WTC11 (cell line): Measurements from ENCODE around the gene MRGPRF. TPM values are rescaled to one million over a fixed set of nuclear protein-coding genes. Genes with fewer than 3 reads are reported as not detected.

Experiments
- ATAC-seq: fragments of 200-7000 bp; cut with Tn5 transposase; 2 replicates; pipeline ENCODE4 v1.10.0; 2021; ENCODE audit warnings: mild to moderate bottlenecking, moderate library complexity
- CTCF ChIA-PET: fragments of 300-600 bp; sonication (Branson Sonifier 250); formaldehyde crosslinking; loops from one replicate; lab custom pipeline; 2021; ENCODE audit warnings: antibody characterized with exemption; lab: Charles Lee
- POLR2A ChIA-PET: fragments of 350-600 bp; sonication (Branson Sonifier 250); formaldehyde crosslinking; loops from one replicate; lab custom pipeline; 2021; ENCODE audit warnings: antibody characterized with exemption; lab: Charles Lee
- DNase-seq: peaks from one replicate; pipeline ENCODE4 v3.0.0; 2021; ENCODE audit warnings: low spot score
- H3K27ac Mint-ChIP-seq: 2 replicates; pipeline ENCODE4 v1.8.0; 2021; ENCODE audit warnings: mixed read lengths
- H3K27me3 Mint-ChIP-seq: 2 replicates; pipeline ENCODE4 v1.8.0; 2021; ENCODE audit warnings: low read depth, mild to moderate bottlenecking, moderate library complexity, mixed read lengths
- H3K36me3 Mint-ChIP-seq: 2 replicates; pipeline ENCODE4 v1.8.0; 2021; ENCODE audit warnings: mixed read lengths
- H3K4me1 Mint-ChIP-seq: 2 replicates; pipeline ENCODE4 v1.8.0; 2022; ENCODE audit warnings: mixed read lengths
- H3K4me3 Mint-ChIP-seq: 2 replicates; pipeline ENCODE4 v1.8.0; 2021; ENCODE audit warnings: mild to moderate bottlenecking, moderate library complexity, mixed read lengths
- H3K9me3 Mint-ChIP-seq: 2 replicates; pipeline ENCODE4 v1.8.0; 2021; ENCODE audit warnings: mixed read lengths
- AR ChIP-seq: fragments of 250-450 bp; sonication (Bioruptor Pico); IDR thresholded peaks from 2 replicates; pipeline ENCODE4 v1.9.0; 2021; ENCODE audit warnings: mild to moderate bottlenecking
- ARID4B ChIP-seq: sonication (generic); formaldehyde crosslinking; IDR thresholded peaks from 2 replicates; pipeline ENCODE4 v1.8.0; 2023; ENCODE audit warnings: missing genetic modification reagents, mild to moderate bottlenecking, borderline replicate concordance
- ATF3 ChIP-seq: sonication (generic); formaldehyde crosslinking; conservative IDR thresholded peaks from 2 replicates; pipeline ENCODE4 v1.8.1; 2022; ENCODE audit warnings: mild to moderate bottlenecking, missing genetic modification reagents
- CTCF ChIP-seq: fragments of 200-600 bp; IDR thresholded peaks from 2 replicates; pipeline ENCODE4 v1.8.0; 2022; ENCODE audit warnings: antibody characterized with exemption
- FOXK1 ChIP-seq: sonication (generic); formaldehyde crosslinking; IDR thresholded peaks from 2 replicates; pipeline ENCODE4 v1.8.0; 2022; ENCODE audit warnings: mild to moderate bottlenecking, moderate library complexity, missing genetic modification reagents
- HMGA2 ChIP-seq: fragments of 250-450 bp; sonication (Bioruptor Pico); IDR thresholded peaks from 2 replicates; pipeline ENCODE4 v1.4.0; 2021; ENCODE audit warnings: mild to moderate bottlenecking, moderate library complexity
- HMGXB4 ChIP-seq: sonication (generic); formaldehyde crosslinking; IDR thresholded peaks from 2 replicates; pipeline ENCODE4 v1.8.1; 2023; ENCODE audit warnings: mild to moderate bottlenecking, moderate library complexity, missing genetic modification reagents
- MLX ChIP-seq: sonication (generic); formaldehyde crosslinking; IDR thresholded peaks from 2 replicates; pipeline ENCODE4 v1.8.1; 2023; ENCODE audit warnings: mild to moderate bottlenecking, missing genetic modification reagents, moderate library complexity
- NFATC4 ChIP-seq: fragments of 250-450 bp; sonication (Bioruptor Pico); IDR thresholded peaks from 2 replicates; pipeline ENCODE4 v1.9.0; 2021; ENCODE audit warnings: mild to moderate bottlenecking
- SMAD3 ChIP-seq: sonication (generic); formaldehyde crosslinking; IDR thresholded peaks from 2 replicates; pipeline ENCODE4 v1.8.0; 2022; ENCODE audit warnings: missing genetic modification reagents, mild to moderate bottlenecking, borderline replicate concordance
- STAT6 ChIP-seq: sonication (generic); formaldehyde crosslinking; conservative IDR thresholded peaks from 2 replicates; pipeline ENCODE4 v1.8.1; 2023; ENCODE audit warnings: mild to moderate bottlenecking, low read depth, missing genetic modification reagents, moderate library complexity
- ZNF138 ChIP-seq: sonication (generic); formaldehyde crosslinking; conservative IDR thresholded peaks from 2 replicates; pipeline ENCODE4 v1.8.1; 2022; ENCODE audit warnings: mild to moderate bottlenecking, moderate library complexity, missing genetic modification reagents
- ZNF263 ChIP-seq: sonication (generic); formaldehyde crosslinking; IDR thresholded peaks from 2 replicates; pipeline ENCODE4 v1.8.1; 2022; ENCODE audit warnings: low read depth, mild to moderate bottlenecking, moderate library complexity, missing genetic modification reagents
- ZNF425 ChIP-seq: fragments of 250-450 bp; sonication (Bioruptor Pico); conservative IDR thresholded peaks from 2 replicates; pipeline ENCODE4 v1.9.0; 2021; ENCODE audit warnings: mild to moderate bottlenecking
- total RNA-seq: library from RNA; stranded (reverse); gene quantifications from 3 replicates; pipeline ENCODE4 v1.2.3, GENCODE V29; 2021

Gene MRGPRF
- total RNA-seq, 1 experiment from 2014 or later: 3.8 TPM

GRCh38 chr11:69014898-69015549, 2.0 kb upstream of the MRGPRF start:
- no peak for DNase-seq
- H3K4me3 Mint-ChIP-seq: no peak overlapping the region
- POLR2A ChIA-PET: interaction anchor here (1.5 kb wide), 1 partner anchor 12 kb away, joined by 4 read pairs; no protein-coding TSS in a partner anchor
- H3K27ac Mint-ChIP-seq: no peak overlapping the region
- ATAC-seq: no peak
- TF ChIP-seq STAT6 (CRISPR knock-in tag) (no peak), ZNF138 (no peak), AR (CRISPR knock-in tag) (no peak), FOXK1 (CRISPR knock-in tag) (no peak), ZNF425 (CRISPR knock-in tag) (no peak), CTCF (no peak), NFATC4 (CRISPR knock-in tag) (no peak), ARID4B (no peak), ZNF263 (CRISPR knock-in tag) (no peak), ATF3 (no peak), HMGXB4 (CRISPR knock-in tag) (no peak), SMAD3 (CRISPR knock-in tag) (no peak), HMGA2 (no peak), MLX (CRISPR knock-in tag) (no peak)
- H3K9me3 Mint-ChIP-seq: peaks cover 12% of the 10 kb centered on the region
- CTCF ChIA-PET: interaction anchor here (0.6 to 6.6 kb wide), 5 partner anchors 21 to 73 kb away, joined by 3 to 50 read pairs (median 3); no protein-coding TSS in a partner anchor
- H3K36me3 Mint-ChIP-seq: no peaks in the 10 kb centered on the region
- H3K27me3 Mint-ChIP-seq: peaks cover 5% of the 10 kb centered on the region
- peaks cover 29% of the 10 kb centered on the region for H3K4me1 Mint-ChIP-seq
